ENCODE data around the gene ADGRF3. TPM values are rescaled to one million over a fixed set of nuclear protein-coding genes. Genes with fewer than 3 reads are reported as not detected.

ADGRF3 gene
- total and polyA plus RNA-seq, 2 of the 8 experiments (the other 6 are each of a cell fraction or from before 2014, with no cell fraction given), result 0.54 to 0.69 TPM

DNA sequence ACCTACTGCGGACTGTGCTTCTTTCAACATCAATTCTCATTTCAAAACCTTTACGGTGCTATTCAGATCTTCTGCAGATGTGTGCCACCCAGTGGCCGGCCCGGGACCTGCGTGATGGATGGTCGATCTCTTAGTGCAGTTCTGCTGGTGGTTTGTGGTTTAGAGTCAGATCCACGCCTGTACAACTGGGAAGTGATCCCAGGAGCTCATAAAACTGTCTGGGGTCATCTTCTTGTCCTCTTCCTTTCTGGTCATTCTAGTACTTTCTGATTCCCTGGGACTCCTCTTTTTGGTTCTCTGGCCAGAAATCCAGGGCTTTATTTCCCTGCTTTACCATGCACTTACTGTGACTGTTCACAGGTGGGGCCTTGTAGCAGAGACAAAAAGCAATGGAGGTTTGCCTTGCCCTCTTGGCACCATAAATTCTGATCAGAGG is 16.5 kb downstream of the ADGRF3 start (continued):
- TF ChIP-seq SP4 (IDR thresholded peaks at IDR 0.05; ENCODE audit: low read length) (no peak), EGR1 (IDR thresholded peaks at IDR 0.05; ENCODE audit: borderline replicate concordance, low read depth, low read length) (no peak), RFX5 (IDR thresholded peaks at IDR 0.05; ENCODE audit: borderline replicate concordance, low read depth, low read length) (no peak), RBBP5 (IDR thresholded peaks at IDR 0.05; ENCODE audit: borderline replicate concordance, low read depth, low read length) (no peak)
- TF ChIP-seq, protein P1, sequence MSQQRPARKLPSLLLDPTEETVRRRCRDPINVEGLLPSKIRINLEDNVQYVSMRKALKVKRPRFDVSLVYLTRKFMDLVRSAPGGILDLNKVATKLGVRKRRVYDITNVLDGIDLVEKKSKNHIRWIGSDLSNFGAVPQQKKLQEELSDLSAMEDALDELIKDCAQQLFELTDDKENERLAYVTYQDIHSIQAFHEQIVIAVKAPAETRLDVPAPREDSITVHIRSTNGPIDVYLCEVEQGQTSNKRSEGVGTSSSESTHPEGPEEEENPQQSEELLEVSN (IDR thresholded peaks at IDR 0.05), result no peak
